HG02763 (cell line): ENCODE results near the gene BORA.
"Not testable (repeated sequence)": the region's sequence is repeated elsewhere in the genome, so short reads cannot be mapped to it uniquely, and the experiment has no call there.

Experiments used
- ATAC-seq: cut with Tn5 transposase; IDR thresholded peaks from one replicate; pipeline ENCODE4 v1.9.1; 2021; ENCODE audit warnings: mild to moderate bottlenecking, moderate library complexity; ENCODE audit not compliant: unreplicated experiment

The BORA gene

GRCh38 chr13:72760189-72760588, 32.5 kb downstream of the BORA start:
- ATAC-seq: no peak

- no peak for ATAC-seq
These were observed 35.7 kb downstream of the BORA start for GRCh38 chr13:72763411-72763810.

- ATAC-seq: no peak
These were observed 46.3 kb downstream of the BORA start for GRCh38 chr13:72774019-72774418.

GRCh38 chr13:72781451-72782439, 54.0 kb downstream of the BORA start, which contains the start of the genes DIS3 and PIBF1:
DIS3 (minus strand) TSS chr13:72781900; CDS start chr13:72781832, 68 bp downstream.
PIBF1 (plus strand) TSS chr13:72782133; CDS start chr13:72783470, 1,337 bp downstream.
- peak; percentile 98 for ATAC-seq

GRCh38 chr13:72782717-72783116, 55.0 kb downstream of the BORA start:
- no peak for ATAC-seq

- ATAC-seq: not testable (repeated sequence)
These were observed 57.0 kb downstream of the BORA start for GRCh38 chr13:72784679-72785078.

- no peak for ATAC-seq
These were observed 61.1 kb downstream of the BORA start for GRCh38 chr13:72788831-72789230.

GRCh38 chr13:72792640-72793039, 64.9 kb downstream of the BORA start:
- ATAC-seq: no peak

- ATAC-seq: no peak
These were observed 71.1 kb downstream of the BORA start for GRCh38 chr13:72798817-72799216.

- no peak for ATAC-seq
These were observed 76.6 kb downstream of the BORA start for GRCh38 chr13:72804301-72804700.
